ENCODE measurements around the gene TSFM.
A peak's percentile ranks its signal among the peaks of the same experiment; 100 is the strongest.
"Not testable (repeated sequence)": the region's sequence is repeated elsewhere in the genome, so short reads cannot be mapped to it uniquely, and the experiment has no call there.

Gene TSFM

GRCh38 chr12:57763881-57764661, 18.5 kb upstream of the TSFM start:
- no peak for DNase-seq (ENCODE audit: low spot score)

GRCh38 chr12:57764662-57765002, 18.0 kb upstream of the TSFM start:
- peak; percentile 26 for DNase-seq (ENCODE audit: low spot score)

GRCh38 chr12:57765003-57765697, 17.4 kb upstream of the TSFM start:
- DNase-seq (ENCODE audit: low spot score): peak; percentile 40

GRCh38 chr12:57765698-57766463, 16.7 kb upstream of the TSFM start:
- no peak for DNase-seq (ENCODE audit: low spot score)

- peak; percentile 31 for DNase-seq (ENCODE audit: low spot score)
These were observed 15.9 kb upstream of the TSFM start, which contains the start of gene CYP27B1 for GRCh38 chr12:57766464-57767304. Gene CYP27B1 (minus strand): TSS chr12:57767078. CDS start chr12:57767041, 37 bp downstream.

- no peak for DNase-seq (ENCODE audit: low spot score)
These were observed 15.3 kb upstream of the TSFM start for GRCh38 chr12:57767305-57767698.

- no peak for DNase-seq (ENCODE audit: low spot score)
These were observed 14.7 kb upstream of the TSFM start for GRCh38 chr12:57767876-57768275.

- DNase-seq (ENCODE audit: low spot score): no peak
These were observed 13.0 kb upstream of the TSFM start for GRCh38 chr12:57769594-57769993.

GRCh38 chr12:57770734-57771133, 11.9 kb upstream of the TSFM start:
- DNase-seq (ENCODE audit: low spot score): no peak

- DNase-seq (ENCODE audit: low spot score): peak; percentile 87
These were observed 11.2 kb upstream of the TSFM start for GRCh38 chr12:57771236-57771872.

GRCh38 chr12:57771873-57772428, 10.6 kb upstream of the TSFM start, which contains the start of gene METTL1:
Gene METTL1 (minus strand): TSS chr12:57772105. CDS start chr12:57772083, 22 bp downstream.
- DNase-seq (ENCODE audit: low spot score): peak; percentile 96

GRCh38 chr12:57772429-57773322, 9.9 kb upstream of the TSFM start, which contains the start of gene EEF1AKMT3:
Gene EEF1AKMT3 (plus strand): TSS chr12:57772614. CDS start chr12:57772725, 111 bp downstream.
- peak; percentile 66 for DNase-seq (ENCODE audit: low spot score)

- DNase-seq (ENCODE audit: low spot score): not testable (repeated sequence)
These were observed 8.0 kb upstream of the TSFM start for GRCh38 chr12:57774634-57775033.

GRCh38 chr12:57775044-57775443, 7.5 kb upstream of the TSFM start:
- no peak for DNase-seq (ENCODE audit: low spot score)

- no peak for DNase-seq (ENCODE audit: low spot score)
These were observed 6.9 kb upstream of the TSFM start for GRCh38 chr12:57775563-57776246.

- no peak for DNase-seq (ENCODE audit: low spot score)
These were observed 6.4 kb upstream of the TSFM start for GRCh38 chr12:57776247-57776587.

GRCh38 chr12:57777367-57777766, 5.2 kb upstream of the TSFM start:
- DNase-seq (ENCODE audit: low spot score): no peak

- DNase-seq (ENCODE audit: low spot score): no peak
These were observed 4.7 kb upstream of the TSFM start for GRCh38 chr12:57777911-57778310.

- DNase-seq (ENCODE audit: low spot score): no peak
These were observed 2.9 kb upstream of the TSFM start for GRCh38 chr12:57779736-57780135.

Data from kidney tubule cell (primary cell).